Measurements from ENCODE around the gene CYP4F22.
"Not testable (repeated sequence)": the region's sequence is repeated elsewhere in the genome, so short reads cannot be mapped to it uniquely, and the experiment has no call there.

Gene CYP4F22

DNA sequence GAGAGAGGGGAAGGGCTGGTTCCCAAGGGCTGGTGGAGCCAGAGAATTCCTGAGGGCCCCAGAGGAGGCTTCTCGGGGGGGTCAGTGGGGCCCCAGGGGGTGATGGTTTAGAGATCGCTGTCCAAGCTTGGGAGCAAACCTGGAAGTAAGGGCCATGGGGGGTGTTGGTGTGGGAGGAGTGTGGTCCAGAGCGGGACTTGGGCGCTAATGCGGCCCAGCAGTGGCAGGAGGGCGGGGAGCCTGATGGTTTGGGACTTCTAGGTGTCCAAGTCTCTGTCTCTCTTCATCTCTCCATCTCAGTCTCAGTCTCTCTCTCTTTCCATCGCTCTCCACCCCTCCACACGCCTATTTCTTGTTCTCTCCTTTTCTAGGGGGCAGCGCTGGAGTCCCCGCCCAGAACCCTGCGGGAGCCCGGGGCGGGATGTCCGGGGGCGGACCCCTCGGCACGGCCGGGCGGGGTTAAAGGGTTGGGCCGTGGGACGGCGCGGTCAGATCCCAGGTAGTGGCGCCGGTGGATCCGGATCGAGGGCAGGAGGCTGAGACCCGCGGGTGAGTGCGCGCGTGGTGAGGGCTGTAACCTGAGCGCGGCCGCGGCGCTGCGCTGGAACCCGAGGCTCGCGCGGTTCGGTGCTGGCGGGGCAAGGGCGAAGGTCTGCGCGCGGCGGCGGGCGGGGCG, at the start of gene CYP4F22:
TSS of gene CYP4F22 (plus strand) at position 491 of the 676 bp plus-strand sequence. CDS start 16,812 bp downstream, outside the sequence.
- DNase-seq (ENCODE audit: low read depth), result no peak

DNA sequence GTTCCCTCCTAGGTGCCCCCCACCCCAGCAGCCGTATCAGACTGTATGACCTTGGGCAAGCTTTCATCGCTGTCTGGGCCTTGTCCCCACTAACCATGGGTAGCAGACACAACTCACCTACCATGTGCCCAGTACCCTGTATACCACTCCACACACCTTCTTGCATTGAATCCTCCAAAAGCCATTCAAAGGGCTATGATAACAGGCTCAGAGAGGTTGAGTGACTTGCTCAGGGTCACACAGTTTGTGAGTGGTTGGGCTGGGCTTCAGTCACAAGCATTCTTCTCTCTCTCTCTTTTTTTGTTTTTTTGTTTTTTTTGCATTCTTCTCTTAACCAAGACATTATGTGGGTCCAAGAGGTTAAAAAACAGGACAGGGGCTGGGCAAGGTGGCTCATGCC, 46.6 kb upstream of the CYP4F22 start:
- no peak for DNase-seq (ENCODE audit: low read depth)

GRCh38 chr19:15463861-15464371, 44.4 kb upstream of the CYP4F22 start:
- DNase-seq (ENCODE audit: low read depth), result peak; percentile 73

GRCh38 chr19:15464394-15465385, 43.6 kb upstream of the CYP4F22 start, which contains the start of gene RASAL3:
RASAL3 (minus strand) TSS chr19:15464544; CDS start chr19:15464358, 186 bp downstream.
- DNase-seq (ENCODE audit: low read depth), result peak; percentile 60

GRCh38 chr19:15466851-15467733, 41.2 kb upstream of the CYP4F22 start:
- DNase-seq (ENCODE audit: low read depth), result peak; percentile 32

DNA sequence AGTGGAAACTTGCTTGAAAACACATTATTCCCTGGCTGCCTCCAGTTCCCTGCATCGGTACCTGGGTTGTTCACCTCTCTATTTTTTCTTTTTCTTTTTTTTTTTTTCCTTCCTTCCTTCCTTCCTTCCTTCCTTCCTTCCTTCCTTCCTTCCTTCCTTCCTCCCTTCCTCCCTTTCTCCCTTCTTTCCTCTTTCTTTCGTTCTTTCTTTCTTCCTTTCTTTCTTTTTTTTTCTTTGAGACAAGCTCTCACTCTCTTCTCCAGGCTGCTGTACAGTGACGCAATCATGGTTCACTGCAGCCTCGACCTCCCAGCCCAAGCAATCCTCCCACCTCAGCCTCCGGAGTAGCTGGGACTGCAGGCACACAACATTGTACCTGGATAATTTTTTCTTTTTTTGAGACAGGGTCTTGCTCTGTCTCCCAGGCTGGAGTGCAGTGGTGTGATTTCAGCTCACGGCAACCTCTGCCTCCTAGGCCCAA, 40.6 kb upstream of the CYP4F22 start:
- DNase-seq (ENCODE audit: low read depth), result no peak

GRCh38 chr19:15468675-15469512, 39.4 kb upstream of the CYP4F22 start:
- no peak for DNase-seq (ENCODE audit: low read depth)

GRCh38 chr19:15469513-15470297, 38.6 kb upstream of the CYP4F22 start:
- no peak for DNase-seq (ENCODE audit: low read depth)

DNA sequence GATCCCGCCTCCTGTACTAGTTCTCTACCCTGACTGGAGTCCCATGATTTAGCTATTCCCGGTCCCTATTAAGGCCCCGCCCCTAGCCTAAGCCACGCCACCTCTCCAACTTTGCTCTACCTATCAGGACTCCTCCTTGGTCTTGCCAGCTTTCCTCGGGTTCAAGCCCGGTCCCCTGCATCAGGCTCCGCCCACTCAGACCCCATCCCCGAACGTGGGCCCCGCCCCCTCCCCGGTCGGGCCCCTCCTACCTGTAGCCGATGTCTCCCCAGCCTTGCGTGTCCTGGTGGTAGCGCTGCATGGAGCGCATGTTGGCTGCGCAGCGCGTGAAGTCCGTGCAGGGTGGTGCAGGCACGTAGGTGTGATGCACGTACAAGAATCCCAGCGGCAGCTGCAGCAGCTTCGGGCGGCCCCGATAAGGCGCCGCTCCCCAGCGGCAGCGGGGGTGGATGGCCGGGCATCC, 36.7 kb upstream of the CYP4F22 start:
- DNase-seq (ENCODE audit: low read depth), result no peak

GRCh38 chr19:15473821-15474220, 34.5 kb upstream of the CYP4F22 start:
- DNase-seq (ENCODE audit: low read depth), result not testable (repeated sequence)

GRCh38 chr19:15475169-15475568, 33.2 kb upstream of the CYP4F22 start:
- DNase-seq (ENCODE audit: low read depth), result no peak

DNA sequence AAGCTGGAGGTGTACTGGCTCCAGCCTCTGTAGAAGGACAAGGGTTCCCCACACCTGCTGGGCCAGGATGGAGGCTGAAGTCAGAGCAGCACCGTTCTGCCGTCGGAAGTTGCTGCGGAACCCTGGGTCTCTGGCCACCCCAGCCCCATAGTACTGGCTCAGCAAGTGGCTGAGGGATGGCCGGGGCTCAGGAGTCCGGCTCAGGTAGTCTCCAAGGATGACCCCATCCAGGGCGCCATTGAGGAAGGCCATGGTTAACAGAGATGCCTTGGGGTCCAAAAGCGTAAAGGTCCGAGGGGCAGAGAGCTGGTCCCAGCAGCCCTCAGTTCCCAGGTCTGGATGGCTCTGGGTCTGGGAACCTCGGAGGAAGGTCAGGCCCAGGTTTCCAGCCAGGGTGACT, 32.7 kb upstream of the CYP4F22 start:
- no peak for DNase-seq (ENCODE audit: low read depth)

DNA sequence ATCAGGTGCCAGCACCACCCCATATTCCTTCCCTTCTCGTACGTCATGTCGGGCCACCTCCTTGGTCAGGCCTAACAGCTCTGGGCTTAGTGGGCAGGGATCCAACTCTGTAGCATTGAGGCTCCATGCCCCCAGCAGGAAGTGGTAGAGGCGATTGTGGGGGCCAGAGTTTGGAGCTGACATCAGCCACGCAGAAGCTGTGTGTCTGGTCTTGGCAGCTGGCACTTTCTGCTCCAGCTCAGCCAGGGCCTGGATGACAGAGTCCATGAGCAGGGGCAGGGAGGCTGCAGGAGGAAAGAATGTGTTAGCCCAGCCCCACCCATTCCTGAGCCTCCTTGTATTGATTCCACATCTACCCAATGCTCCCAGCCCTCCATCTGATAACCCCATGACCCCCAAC, 32.0 kb upstream of the CYP4F22 start:
- no peak for DNase-seq (ENCODE audit: low read depth)

GRCh38 chr19:15479391-15480345, 28.7 kb upstream of the CYP4F22 start, which contains the start of gene PGLYRP2:
PGLYRP2 (minus strand) TSS chr19:15479501; CDS start chr19:15479371, 130 bp downstream.
- DNase-seq (ENCODE audit: low read depth), result no peak

GRCh38 chr19:15480996-15481395, 27.3 kb upstream of the CYP4F22 start:
- DNase-seq (ENCODE audit: low read depth), result not testable (repeated sequence)

DNA sequence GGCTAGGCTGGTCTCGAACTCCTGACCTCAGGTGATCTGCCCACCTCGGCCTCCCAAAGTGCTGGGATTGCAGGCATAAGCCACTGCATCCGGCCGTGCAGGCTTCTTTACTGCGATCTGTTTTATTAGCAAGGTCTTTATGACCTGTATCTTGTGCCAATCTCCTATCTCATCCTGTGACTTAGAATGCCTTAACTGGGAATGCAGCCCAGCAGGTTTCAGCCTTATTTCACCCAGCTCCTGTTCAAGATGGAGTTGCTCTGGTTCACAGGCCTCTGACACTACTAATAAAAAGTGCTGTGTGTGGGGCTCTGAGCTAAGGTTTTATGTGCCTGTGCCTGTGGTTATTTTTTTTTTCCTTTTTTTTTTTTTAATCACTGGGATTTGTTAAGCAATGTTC, 22.6 kb upstream of the CYP4F22 start:
- not testable (repeated sequence) for DNase-seq (ENCODE audit: low read depth)

GRCh38 chr19:15487038-15487437, 21.3 kb upstream of the CYP4F22 start:
- no peak for DNase-seq (ENCODE audit: low read depth)

GRCh38 chr19:15488489-15489226, 19.7 kb upstream of the CYP4F22 start:
- no peak for DNase-seq (ENCODE audit: low read depth)
